Neural progenitor cell (in vitro differentiated cells): ENCODE data around the gene ITPR3. TPM values are rescaled to one million over a fixed set of nuclear protein-coding genes. Genes with fewer than 3 reads are reported as not detected.

ENCODE experiments used
- DNase-seq: peaks from one replicate; pipeline ENCODE4 v3.0.0-alpha.2; 2016; ENCODE audit warnings: low spot score
- H2AFZ ChIP-seq: fragments of 200-600 bp; sonication (generic); replicated peaks from 2 replicates; pipeline ENCODE4 v1.6.1; 2016; ENCODE audit warnings: antibody characterized with exemption
- H3F3A ChIP-seq: fragments of 200-600 bp; sonication (generic); 2 replicates; pipeline ENCODE4 v1.6.1; 2016; ENCODE audit warnings: antibody characterized with exemption, low read depth
- H3K27ac ChIP-seq: fragments of 200-600 bp; sonication (generic); 2 replicates; pipeline ENCODE4 v1.5.1; 2016; ENCODE audit warnings: mild to moderate bottlenecking
- H3K27me3 ChIP-seq: fragments of 200-600 bp; sonication (generic); 2 replicates; pipeline ENCODE4 v1.6.1; 2016; ENCODE audit warnings: mild to moderate bottlenecking, moderate library complexity
- H3K36me3 ChIP-seq: fragments of 200-600 bp; sonication (generic); 2 replicates; pipeline ENCODE4 v1.5.1; 2016
- H3K4me1 ChIP-seq: fragments of 200-600 bp; sonication (generic); 2 replicates; pipeline ENCODE4 v1.6.1; 2016; ENCODE audit warnings: mixed run types
- H3K4me2 ChIP-seq: fragments of 200-600 bp; sonication (generic); 2 replicates; pipeline ENCODE4 v1.6.1; 2016
- H3K4me3 ChIP-seq: fragments of 200-600 bp; sonication (generic); 2 replicates; pipeline ENCODE4 v1.5.1; 2016
- H3K79me2 ChIP-seq: fragments of 200-600 bp; sonication (generic); 2 replicates; pipeline ENCODE4 v1.6.1; 2016; ENCODE audit warnings: low read depth
- H3K9ac ChIP-seq: fragments of 200-600 bp; sonication (generic); 2 replicates; pipeline ENCODE4 v1.6.1; 2016
- H3K9me3 ChIP-seq: fragments of 200-600 bp; sonication (generic); 2 replicates; pipeline ENCODE4 v1.5.1; 2016; ENCODE audit warnings: low read depth
- H4K20me1 ChIP-seq: fragments of 200-600 bp; sonication (generic); 2 replicates; pipeline ENCODE4 v1.6.1; 2016; ENCODE audit warnings: low read depth
- H3K27ac Mint-ChIP-seq: 3 replicates; pipeline ENCODE4 v1.8.0; 2021; ENCODE audit warnings: mixed read lengths
- H3K27me3 Mint-ChIP-seq: 2 replicates; pipeline ENCODE4 v1.8.0; 2022; ENCODE audit warnings: low read depth, mild to moderate bottlenecking, inconsistent platforms, moderate library complexity, mixed read lengths; ENCODE audit not compliant: insufficient read depth
- H3K36me3 Mint-ChIP-seq: 3 replicates; pipeline ENCODE4 v1.8.0; 2021; ENCODE audit warnings: mixed read lengths
- H3K4me1 Mint-ChIP-seq: 3 replicates; pipeline ENCODE4 v1.8.0; 2021; ENCODE audit warnings: mixed read lengths
- H3K4me3 Mint-ChIP-seq: 3 replicates; pipeline ENCODE4 v1.8.0; 2021; ENCODE audit warnings: mild to moderate bottlenecking, moderate library complexity, mixed read lengths
- H3K9me3 Mint-ChIP-seq: 3 replicates; pipeline ENCODE4 v1.8.0; 2020; ENCODE audit warnings: mixed read lengths
- EZH2 ChIP-seq: fragments of 200-600 bp; sonication (generic); IDR thresholded peaks from 2 replicates; pipeline ENCODE4 v1.6.1; 2017; ENCODE audit warnings: antibody characterized with exemption, mild to moderate bottlenecking, moderate library complexity
- EZH2phosphoT487 ChIP-seq: fragments of 200-600 bp; sonication (generic); IDR thresholded peaks from 2 replicates; pipeline ENCODE4 v1.6.1; 2017; ENCODE audit warnings: antibody characterized with exemption
- total RNA-seq: library from RNA; depleted of rRNA; stranded (reverse); fragments of >200 nt; gene quantifications from 2 replicates; pipeline ENCODE4 v1.2.3, GENCODE V29; 2015; ENCODE audit warnings: low replicate concordance
- TF ChIP-seq, protein P1 (sequence below): fragments of 200-600 bp; sonication (generic); IDR thresholded peaks from 2 replicates; pipeline ENCODE4 v1.5.1; 2017; ENCODE audit warnings: antibody characterized with exemption, mild to moderate bottlenecking

ITPR3 gene
- total RNA-seq, 1 donor from 2014 or later: 1.5 TPM

DNA sequence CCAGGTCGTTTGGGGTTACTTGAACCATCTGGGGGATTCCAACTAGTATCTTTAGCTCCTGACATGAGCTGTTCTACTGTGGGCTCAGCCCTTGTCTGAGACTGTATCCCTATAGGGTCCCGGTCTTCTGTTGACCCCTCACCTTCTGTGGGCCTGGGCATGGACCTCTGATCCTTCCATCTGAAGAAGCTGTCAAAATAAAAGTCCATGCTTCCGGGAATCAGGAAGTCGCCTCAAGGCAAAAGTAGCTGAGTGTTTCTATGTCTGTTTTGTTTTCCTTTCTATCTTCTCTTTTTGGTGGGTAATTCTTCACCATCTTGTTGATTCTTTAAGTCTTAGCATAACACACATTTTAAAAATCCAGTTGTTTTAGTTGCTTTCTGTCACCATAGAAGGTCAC, 30.3 kb downstream of the ITPR3 start:
- H3K4me2 ChIP-seq: no peak overlapping the region
- H3K36me3 ChIP-seq: no peaks in the 10 kb centered on the region
- no peaks in the 10 kb centered on the region for H3K9me3 ChIP-seq
- no peak for DNase-seq
- no peak overlapping the region for H3K9ac ChIP-seq
- peaks cover 1% of the 10 kb centered on the region for H3K4me1 ChIP-seq
- no peaks in the 10 kb centered on the region for H3K79me2 ChIP-seq
- Mint-ChIP-seq H3K4me1 (peaks cover 3% of the 10 kb centered on the region), H3K27me3 (peaks cover 6% of the 10 kb centered on the region), H3K9me3 (no peaks in the 10 kb centered on the region), H3K27ac (no peak overlapping the region), H3K4me3 (no peak overlapping the region), H3K36me3 (no peaks in the 10 kb centered on the region)
- TF ChIP-seq, protein P1, sequence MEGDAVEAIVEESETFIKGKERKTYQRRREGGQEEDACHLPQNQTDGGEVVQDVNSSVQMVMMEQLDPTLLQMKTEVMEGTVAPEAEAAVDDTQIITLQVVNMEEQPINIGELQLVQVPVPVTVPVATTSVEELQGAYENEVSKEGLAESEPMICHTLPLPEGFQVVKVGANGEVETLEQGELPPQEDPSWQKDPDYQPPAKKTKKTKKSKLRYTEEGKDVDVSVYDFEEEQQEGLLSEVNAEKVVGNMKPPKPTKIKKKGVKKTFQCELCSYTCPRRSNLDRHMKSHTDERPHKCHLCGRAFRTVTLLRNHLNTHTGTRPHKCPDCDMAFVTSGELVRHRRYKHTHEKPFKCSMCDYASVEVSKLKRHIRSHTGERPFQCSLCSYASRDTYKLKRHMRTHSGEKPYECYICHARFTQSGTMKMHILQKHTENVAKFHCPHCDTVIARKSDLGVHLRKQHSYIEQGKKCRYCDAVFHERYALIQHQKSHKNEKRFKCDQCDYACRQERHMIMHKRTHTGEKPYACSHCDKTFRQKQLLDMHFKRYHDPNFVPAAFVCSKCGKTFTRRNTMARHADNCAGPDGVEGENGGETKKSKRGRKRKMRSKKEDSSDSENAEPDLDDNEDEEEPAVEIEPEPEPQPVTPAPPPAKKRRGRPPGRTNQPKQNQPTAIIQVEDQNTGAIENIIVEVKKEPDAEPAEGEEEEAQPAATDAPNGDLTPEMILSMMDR: no peak
- H3F3A ChIP-seq: peaks cover 3% of the 10 kb centered on the region
- H3K27ac ChIP-seq: no peak overlapping the region
- H3K4me3 ChIP-seq: no peak overlapping the region
- H2AFZ ChIP-seq: no peak overlapping the region
- no peaks in the 10 kb centered on the region for H4K20me1 ChIP-seq
- H3K27me3 ChIP-seq: no peaks in the 10 kb centered on the region

DNA sequence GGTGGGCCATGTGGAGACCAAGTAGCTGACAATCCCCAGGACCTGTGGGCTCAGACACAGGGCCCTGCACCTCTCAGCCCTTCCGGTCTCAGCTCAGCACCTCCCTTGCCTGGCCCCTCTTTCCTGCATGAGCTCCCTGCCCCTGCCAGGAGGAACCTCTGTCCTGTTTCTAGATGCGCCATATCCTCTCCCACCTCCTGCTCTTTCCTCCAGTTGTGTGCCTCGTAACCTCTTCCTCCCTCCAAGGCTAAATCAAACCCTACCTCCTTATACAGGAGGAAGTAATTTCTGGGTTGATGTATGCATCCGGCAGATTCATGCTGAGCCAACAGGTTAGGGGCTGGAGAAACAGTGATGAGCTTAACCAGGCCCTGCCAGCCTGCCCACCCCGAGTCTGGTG, 30.9 kb downstream of the ITPR3 start:
- no peaks in the 10 kb centered on the region for H4K20me1 ChIP-seq
- peaks cover 6% of the 10 kb centered on the region for H3F3A ChIP-seq
- peaks cover 7% of the 10 kb centered on the region for H3K4me1 ChIP-seq
- no peaks in the 10 kb centered on the region for H3K9me3 ChIP-seq
- H3K27me3 Mint-ChIP-seq: peaks cover 6% of the 10 kb centered on the region
- H3K27ac Mint-ChIP-seq: no peak overlapping the region
- no peak overlapping the region for H3K9ac ChIP-seq
- H3K4me1 Mint-ChIP-seq: peaks cover 6% of the 10 kb centered on the region
- H2AFZ ChIP-seq: no peak overlapping the region
- no peaks in the 10 kb centered on the region for H3K36me3 ChIP-seq
- no peak overlapping the region for H3K4me3 ChIP-seq
- H3K36me3 Mint-ChIP-seq: no peaks in the 10 kb centered on the region
- no peaks in the 10 kb centered on the region for H3K27me3 ChIP-seq
- H3K9me3 Mint-ChIP-seq: no peaks in the 10 kb centered on the region
- H3K4me2 ChIP-seq: no peak overlapping the region
- no peak overlapping the region for H3K4me3 Mint-ChIP-seq
- no peak overlapping the region for H3K27ac ChIP-seq
- TF ChIP-seq EZH2phosphoT487 (no peak), EZH2 (no peak)
- TF ChIP-seq, protein P1: no peak
- H3K79me2 ChIP-seq: no peaks in the 10 kb centered on the region
- no peak for DNase-seq

DNA sequence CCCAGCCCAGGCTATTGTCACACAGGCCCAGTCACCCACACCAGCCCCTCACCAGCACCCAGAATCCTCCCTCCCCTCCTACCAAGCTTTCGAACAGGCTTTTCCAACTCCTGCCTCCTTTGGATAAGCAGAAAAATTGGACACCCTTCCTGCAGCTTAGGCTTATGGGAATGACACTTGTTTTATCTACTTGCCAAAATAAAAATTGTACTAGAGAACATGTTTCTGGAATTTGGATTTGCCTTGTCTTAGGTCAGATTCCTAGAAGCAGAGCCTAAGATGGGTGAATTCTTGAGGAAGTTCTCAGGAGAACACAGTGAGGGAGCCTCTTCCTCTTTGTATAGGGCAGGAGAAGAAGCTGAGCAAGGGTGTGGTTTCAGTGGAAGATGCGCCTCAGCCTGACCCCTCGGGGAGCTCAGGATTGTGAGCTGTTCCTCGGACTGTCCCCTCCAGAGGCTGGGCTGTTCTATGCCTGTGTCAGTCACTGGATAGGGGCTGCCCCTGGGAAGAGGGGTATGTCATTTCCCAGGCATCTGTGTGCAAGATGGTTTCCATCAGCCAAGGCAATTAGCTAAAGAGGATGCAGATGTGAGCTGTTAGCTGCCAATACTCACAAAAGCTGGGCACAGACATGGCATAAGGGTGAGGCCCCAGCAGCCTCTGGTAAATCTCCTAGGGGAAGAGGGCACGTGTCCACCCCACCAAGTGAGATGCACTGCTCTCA, 33.9 kb downstream of the ITPR3 start:
- Histone ChIP-seq H3K27ac (no peak overlapping the region), H3K4me3 (no peak overlapping the region), H3F3A (peaks cover 6% of the 10 kb centered on the region), H3K36me3 (no peaks in the 10 kb centered on the region), H3K4me1 (peaks cover 10% of the 10 kb centered on the region), H4K20me1 (no peaks in the 10 kb centered on the region), H3K4me2 (no peak overlapping the region), H3K9ac (no peak overlapping the region), H3K79me2 (no peaks in the 10 kb centered on the region), H3K27me3 (no peaks in the 10 kb centered on the region), H2AFZ (no peak overlapping the region), H3K9me3 (no peaks in the 10 kb centered on the region)
- Mint-ChIP-seq H3K27me3 (peaks cover 4% of the 10 kb centered on the region), H3K4me1 (peaks cover 11% of the 10 kb centered on the region), H3K9me3 (no peaks in the 10 kb centered on the region), H3K4me3 (no peak overlapping the region), H3K36me3 (no peaks in the 10 kb centered on the region), H3K27ac (no peak overlapping the region)
- DNase-seq: no peak
- TF ChIP-seq, protein P1: no peak
- TF ChIP-seq EZH2phosphoT487: no peak
- no peak for TF ChIP-seq EZH2
